ENCODE results near the gene UBL3. TPM values are rescaled to one million over a fixed set of nuclear protein-coding genes. Genes with fewer than 3 reads are reported as not detected.

The UBL3 gene
- total and polyA plus RNA-seq, 4 donors: 37.5 to 200 (median 142) TPM

GRCh38 chr13:29830000-29830399 is 20.4 kb downstream of the UBL3 start:
- DNase-seq (ENCODE audit: low read depth in 4 of 6, low spot score in 6 of 6): no peak
- H3K27ac ChIP-seq (ENCODE audit: low read depth, low read length): no peak overlapping the region

GRCh38 chr13:29819143-29819542 is 31.3 kb downstream of the UBL3 start:
- no peaks in the 10 kb centered on the region for H3K4me1 ChIP-seq (ENCODE audit: control insufficient read depth, insufficient read depth, low read length)
- H3K36me3 ChIP-seq (ENCODE audit: control insufficient read depth, insufficient read depth, low read length): no peaks in the 10 kb centered on the region
- H3K9me3 ChIP-seq (ENCODE audit: control insufficient read depth, insufficient read depth, low read length): peaks cover 2% of the 10 kb centered on the region
- no peak for DNase-seq (ENCODE audit: low read depth in 4 of 6, low spot score in 6 of 6)
- WGBS (ENCODE audit: insufficient coverage): no CpG with 5 or more reads among the region's 2 CpGs
- no peaks in the 10 kb centered on the region for H3K27me3 ChIP-seq (ENCODE audit: control insufficient read depth, insufficient read depth, low read length)
- H3K4me3 ChIP-seq (ENCODE audit: low read depth, low read length): no peak overlapping the region
- H3K27ac ChIP-seq (ENCODE audit: low read depth, low read length): no peak overlapping the region

More at GRCh38 chr13:29830000-29830399, 20.4 kb downstream of the UBL3 start:
- peaks cover 2% of the 10 kb centered on the region for H3K36me3 ChIP-seq (ENCODE audit: control insufficient read depth, insufficient read depth, low read length)
- no peaks in the 10 kb centered on the region for H3K9me3 ChIP-seq (ENCODE audit: control insufficient read depth, insufficient read depth, low read length)
- no peaks in the 10 kb centered on the region for H3K27me3 ChIP-seq (ENCODE audit: control insufficient read depth, insufficient read depth, low read length)
- H3K4me1 ChIP-seq (ENCODE audit: control insufficient read depth, insufficient read depth, low read length): peaks cover 4% of the 10 kb centered on the region
- no peak overlapping the region for H3K4me3 ChIP-seq (ENCODE audit: low read depth, low read length)

- Histone ChIP-seq H3K27me3 (ENCODE audit: control insufficient read depth, insufficient read depth, low read length) (no peaks in the 10 kb centered on the region), H3K9me3 (ENCODE audit: control insufficient read depth, insufficient read depth, low read length) (peaks cover 2% of the 10 kb centered on the region), H3K4me3 (ENCODE audit: low read depth, low read length) (no peak overlapping the region), H3K27ac (ENCODE audit: low read depth, low read length) (no peak overlapping the region), H3K36me3 (ENCODE audit: control insufficient read depth, insufficient read depth, low read length) (no peaks in the 10 kb centered on the region), H3K4me1 (ENCODE audit: control insufficient read depth, insufficient read depth, low read length) (no peaks in the 10 kb centered on the region)
- DNase-seq (ENCODE audit: low read depth in 4 of 6, low spot score in 6 of 6): peak in 1 of 6 donors; percentile 48
- WGBS (ENCODE audit: insufficient coverage): 50% methylated on average over 1 of the region's 3 CpGs
These were observed 32.6 kb downstream of the UBL3 start for GRCh38 chr13:29817604-29818378.

GRCh38 chr13:29816715-29817114 is 33.7 kb downstream of the UBL3 start:
- Histone ChIP-seq H3K27me3 (ENCODE audit: control insufficient read depth, insufficient read depth, low read length) (no peaks in the 10 kb centered on the region), H3K4me1 (ENCODE audit: control insufficient read depth, insufficient read depth, low read length) (no peaks in the 10 kb centered on the region), H3K4me3 (ENCODE audit: low read depth, low read length) (no peak overlapping the region), H3K27ac (ENCODE audit: low read depth, low read length) (no peak overlapping the region), H3K9me3 (ENCODE audit: control insufficient read depth, insufficient read depth, low read length) (peaks cover 2% of the 10 kb centered on the region), H3K36me3 (ENCODE audit: control insufficient read depth, insufficient read depth, low read length) (no peaks in the 10 kb centered on the region)
- no peak for DNase-seq (ENCODE audit: low read depth in 4 of 6, low spot score in 6 of 6)
- WGBS (ENCODE audit: insufficient coverage): 63% methylated on average over 2 of the region's 2 CpGs

GRCh38 chr13:29815336-29815735 is 35.1 kb downstream of the UBL3 start:
- Histone ChIP-seq H3K9me3 (ENCODE audit: control insufficient read depth, insufficient read depth, low read length) (no peaks in the 10 kb centered on the region), H3K4me3 (ENCODE audit: low read depth, low read length) (no peak overlapping the region), H3K27me3 (ENCODE audit: control insufficient read depth, insufficient read depth, low read length) (no peaks in the 10 kb centered on the region), H3K36me3 (ENCODE audit: control insufficient read depth, insufficient read depth, low read length) (no peaks in the 10 kb centered on the region), H3K4me1 (ENCODE audit: control insufficient read depth, insufficient read depth, low read length) (no peaks in the 10 kb centered on the region), H3K27ac (ENCODE audit: low read depth, low read length) (no peak overlapping the region)
- DNase-seq (ENCODE audit: low read depth in 4 of 6, low spot score in 6 of 6): no peak

- H3K4me1 ChIP-seq (ENCODE audit: control insufficient read depth, insufficient read depth, low read length): no peaks in the 10 kb centered on the region
- no CpG with 5 or more reads among the region's 4 CpGs for WGBS (ENCODE audit: insufficient coverage)
- no peak overlapping the region for H3K4me3 ChIP-seq (ENCODE audit: low read depth, low read length)
- H3K27ac ChIP-seq (ENCODE audit: low read depth, low read length): no peak overlapping the region
- H3K9me3 ChIP-seq (ENCODE audit: control insufficient read depth, insufficient read depth, low read length): no peaks in the 10 kb centered on the region
- H3K27me3 ChIP-seq (ENCODE audit: control insufficient read depth, insufficient read depth, low read length): no peaks in the 10 kb centered on the region
- DNase-seq (ENCODE audit: low read depth in 4 of 6, low spot score in 6 of 6): no peak
- H3K36me3 ChIP-seq (ENCODE audit: control insufficient read depth, insufficient read depth, low read length): no peaks in the 10 kb centered on the region
These were observed 39.5 kb downstream of the UBL3 start for GRCh38 chr13:29810898-29811297.

GRCh38 chr13:29810145-29810742 is 40.2 kb downstream of the UBL3 start:
- no peak overlapping the region for H3K27ac ChIP-seq (ENCODE audit: low read depth, low read length)
- no peaks in the 10 kb centered on the region for H3K4me1 ChIP-seq (ENCODE audit: control insufficient read depth, insufficient read depth, low read length)
- 8% methylated on average over 1 of the region's 2 CpGs for WGBS (ENCODE audit: insufficient coverage)
- no peaks in the 10 kb centered on the region for H3K36me3 ChIP-seq (ENCODE audit: control insufficient read depth, insufficient read depth, low read length)
- no peaks in the 10 kb centered on the region for H3K9me3 ChIP-seq (ENCODE audit: control insufficient read depth, insufficient read depth, low read length)
- no peaks in the 10 kb centered on the region for H3K27me3 ChIP-seq (ENCODE audit: control insufficient read depth, insufficient read depth, low read length)
- no peak overlapping the region for H3K4me3 ChIP-seq (ENCODE audit: low read depth, low read length)
- peak in 2 of 6 donors; percentile 46 to 68 for DNase-seq (ENCODE audit: low read depth in 4 of 6, low spot score in 6 of 6)

GRCh38 chr13:29808264-29808663 is 42.2 kb downstream of the UBL3 start:
- Histone ChIP-seq H3K9me3 (ENCODE audit: control insufficient read depth, insufficient read depth, low read length) (no peaks in the 10 kb centered on the region), H3K4me3 (ENCODE audit: low read depth, low read length) (no peak overlapping the region), H3K27me3 (ENCODE audit: control insufficient read depth, insufficient read depth, low read length) (no peaks in the 10 kb centered on the region), H3K27ac (ENCODE audit: low read depth, low read length) (no peak overlapping the region), H3K36me3 (ENCODE audit: control insufficient read depth, insufficient read depth, low read length) (no peaks in the 10 kb centered on the region), H3K4me1 (ENCODE audit: control insufficient read depth, insufficient read depth, low read length) (no peaks in the 10 kb centered on the region)
- no peak for DNase-seq (ENCODE audit: low read depth in 4 of 6, low spot score in 6 of 6)

- H3K27ac ChIP-seq (ENCODE audit: low read depth, low read length): no peak overlapping the region
- DNase-seq (ENCODE audit: low read depth in 4 of 6, low spot score in 6 of 6): no peak
- H3K4me3 ChIP-seq (ENCODE audit: low read depth, low read length): no peak overlapping the region
- peaks cover 2% of the 10 kb centered on the region for H3K9me3 ChIP-seq (ENCODE audit: control insufficient read depth, insufficient read depth, low read length)
- H3K27me3 ChIP-seq (ENCODE audit: control insufficient read depth, insufficient read depth, low read length): no peaks in the 10 kb centered on the region
- no peaks in the 10 kb centered on the region for H3K36me3 ChIP-seq (ENCODE audit: control insufficient read depth, insufficient read depth, low read length)
- H3K4me1 ChIP-seq (ENCODE audit: control insufficient read depth, insufficient read depth, low read length): peaks cover 7% of the 10 kb centered on the region
- 100% methylated on average over 1 of the region's 7 CpGs for WGBS (ENCODE audit: insufficient coverage)
These were observed 44.1 kb downstream of the UBL3 start for GRCh38 chr13:29805994-29806979.

Data from spinal cord (tissue), 10 donors.